SU-DHL-6 (cell line): Measurements from ENCODE around the gene CNTN4.

Experiments
- H2AFZ ChIP-seq: fragments of 200-600 bp; sonication (generic); 2 replicates; pipeline ENCODE4 v1.6.1; 2014; ENCODE audit warnings: low read depth, mild to moderate bottlenecking, moderate library complexity, mixed read lengths, antibody characterized with exemption, low read length; ENCODE audit not compliant: severe bottlenecking
- H3F3A ChIP-seq: fragments of 200-600 bp; shearing (Covaris generic); 2 replicates; pipeline ENCODE4 v1.6.0; 2016; ENCODE audit warnings: antibody characterized with exemption, mild to moderate bottlenecking; ENCODE audit not compliant: insufficient read depth
- H3K27ac ChIP-seq: fragments of 200-600 bp; sonication (generic); 2 replicates; pipeline ENCODE4 v1.5.1; 2016; ENCODE audit warnings: low read depth, mild to moderate bottlenecking, low read length, moderate library complexity, mixed read lengths
- H3K27me3 ChIP-seq: fragments of 200-600 bp; sonication (generic), shearing (Covaris generic); 2 replicates; pipeline ENCODE4 v1.6.0; 2014; ENCODE audit warnings: mild to moderate bottlenecking, low read length
- H3K36me3 ChIP-seq: fragments of 200-600 bp; sonication (generic); 2 replicates; pipeline ENCODE4 v1.6.1; 2014; ENCODE audit warnings: mild to moderate bottlenecking, low read length, mixed read lengths
- H3K4me2 ChIP-seq: fragments of 300-600, 200-600 bp; shearing (Covaris generic), sonication (generic); 2 replicates; pipeline ENCODE4 v1.6.0; 2014; ENCODE audit warnings: low read length, low read depth, mild to moderate bottlenecking; ENCODE audit not compliant: poor library complexity, severe bottlenecking
- H3K4me3 ChIP-seq: fragments of 200-600 bp; sonication (generic); 2 replicates; pipeline ENCODE4 v1.5.1; 2014; ENCODE audit warnings: antibody characterized with exemption, low read length, mild to moderate bottlenecking, mixed read lengths; ENCODE audit not compliant: insufficient read depth, poor library complexity, severe bottlenecking
- H3K79me2 ChIP-seq: fragments of 200-600 bp; sonication (generic); 2 replicates; pipeline ENCODE4 v1.6.1; 2014; ENCODE audit warnings: mild to moderate bottlenecking, low read length, moderate library complexity; ENCODE audit not compliant: insufficient read depth
- H3K9ac ChIP-seq: fragments of 200-600 bp; sonication (generic); 2 replicates; pipeline ENCODE4 v1.7.0; 2014; ENCODE audit warnings: mild to moderate bottlenecking, low read length
- H3K9me2 ChIP-seq: fragments of 200-600 bp; sonication (generic); replicated peaks from 2 replicates; pipeline ENCODE4 v1.6.1; 2014; ENCODE audit warnings: low read length; ENCODE audit not compliant: insufficient read depth
- H3K9me3 ChIP-seq: fragments of 200-600 bp; sonication (generic); 2 replicates; pipeline ENCODE4 v1.6.1; 2014; ENCODE audit warnings: low read length, mixed read lengths; ENCODE audit not compliant: insufficient read depth
- H4K20me1 ChIP-seq: fragments of 200-600 bp; sonication (generic); 2 replicates; pipeline ENCODE4 v1.6.1; 2014; ENCODE audit warnings: low read depth, mild to moderate bottlenecking, antibody characterized with exemption, low read length, moderate library complexity, mixed read lengths
- EZH2phosphoT487 ChIP-seq: fragments of 200-600 bp; sonication (generic), shearing (Covaris generic); conservative IDR thresholded peaks from 2 replicates; pipeline ENCODE4 v1.6.1; 2018; ENCODE audit warnings: mild to moderate bottlenecking, antibody characterized with exemption, low read length, moderate library complexity, mixed read lengths
- TF ChIP-seq, protein P1 (sequence below): fragments of 200-600 bp; sonication (generic); IDR thresholded peaks from one replicate; pipeline ENCODE4 v1.5.1; 2017; ENCODE audit warnings: antibody characterized with exemption, mild to moderate bottlenecking, low read length, moderate library complexity; ENCODE audit not compliant: insufficient read depth, poor library complexity, severe bottlenecking

Gene CNTN4

GRCh38 chr3:3066910-3067309, 968.2 kb downstream of the CNTN4 start:
- no peak overlapping the region for H3K4me2 ChIP-seq

DNA sequence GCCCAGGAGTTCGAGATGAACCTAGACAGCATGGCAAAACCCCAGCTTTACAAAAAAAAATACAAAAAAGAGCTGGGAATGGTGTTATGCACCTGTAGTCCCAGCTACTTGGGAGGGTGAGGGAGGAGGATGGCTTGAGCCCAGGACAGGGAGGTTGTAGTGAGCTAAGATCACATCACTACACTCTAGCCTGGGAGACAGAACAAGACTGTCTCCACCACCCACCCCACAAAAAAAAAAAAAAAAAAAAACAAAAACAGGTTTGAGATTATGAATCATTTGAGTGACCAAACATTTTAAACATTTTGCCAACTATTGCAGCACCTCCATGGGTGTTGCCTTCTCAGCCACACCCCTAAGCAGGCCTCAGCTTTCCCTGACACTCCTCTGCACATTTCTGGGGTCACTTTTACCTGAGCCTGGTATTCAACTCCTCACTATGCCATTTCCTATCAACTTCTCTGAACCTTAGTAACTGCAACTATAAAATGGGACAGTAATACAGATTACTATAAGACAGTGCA, 969.8 kb downstream of the CNTN4 start:
- H3K27ac ChIP-seq = no peak overlapping the region
- H4K20me1 ChIP-seq = no peaks in the 10 kb centered on the region
- no peaks in the 10 kb centered on the region for H3K9me3 ChIP-seq
- no peak overlapping the region for H2AFZ ChIP-seq
- no peak overlapping the region for H3K4me2 ChIP-seq
- H3K36me3 ChIP-seq = no peaks in the 10 kb centered on the region
- no peak overlapping the region for H3K4me3 ChIP-seq
- H3K79me2 ChIP-seq = no peaks in the 10 kb centered on the region
- no peaks in the 10 kb centered on the region for H3K27me3 ChIP-seq
- H3K9ac ChIP-seq = no peak overlapping the region
- H3F3A ChIP-seq = no peaks in the 10 kb centered on the region
- H3K9me2 ChIP-seq = no peaks in the 10 kb centered on the region
- no peak for TF ChIP-seq EZH2phosphoT487
- TF ChIP-seq, protein P1, sequence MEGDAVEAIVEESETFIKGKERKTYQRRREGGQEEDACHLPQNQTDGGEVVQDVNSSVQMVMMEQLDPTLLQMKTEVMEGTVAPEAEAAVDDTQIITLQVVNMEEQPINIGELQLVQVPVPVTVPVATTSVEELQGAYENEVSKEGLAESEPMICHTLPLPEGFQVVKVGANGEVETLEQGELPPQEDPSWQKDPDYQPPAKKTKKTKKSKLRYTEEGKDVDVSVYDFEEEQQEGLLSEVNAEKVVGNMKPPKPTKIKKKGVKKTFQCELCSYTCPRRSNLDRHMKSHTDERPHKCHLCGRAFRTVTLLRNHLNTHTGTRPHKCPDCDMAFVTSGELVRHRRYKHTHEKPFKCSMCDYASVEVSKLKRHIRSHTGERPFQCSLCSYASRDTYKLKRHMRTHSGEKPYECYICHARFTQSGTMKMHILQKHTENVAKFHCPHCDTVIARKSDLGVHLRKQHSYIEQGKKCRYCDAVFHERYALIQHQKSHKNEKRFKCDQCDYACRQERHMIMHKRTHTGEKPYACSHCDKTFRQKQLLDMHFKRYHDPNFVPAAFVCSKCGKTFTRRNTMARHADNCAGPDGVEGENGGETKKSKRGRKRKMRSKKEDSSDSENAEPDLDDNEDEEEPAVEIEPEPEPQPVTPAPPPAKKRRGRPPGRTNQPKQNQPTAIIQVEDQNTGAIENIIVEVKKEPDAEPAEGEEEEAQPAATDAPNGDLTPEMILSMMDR = no peak

More at GRCh38 chr3:3066910-3067309, 968.2 kb downstream of the CNTN4 start:
- no peaks in the 10 kb centered on the region for H4K20me1 ChIP-seq
- no peak for TF ChIP-seq EZH2phosphoT487
- TF ChIP-seq, protein P1 = no peak
- no peaks in the 10 kb centered on the region for H3K79me2 ChIP-seq
- no peaks in the 10 kb centered on the region for H3F3A ChIP-seq
- no peaks in the 10 kb centered on the region for H3K9me2 ChIP-seq
- H3K9me3 ChIP-seq = no peaks in the 10 kb centered on the region
- no peak overlapping the region for H3K4me3 ChIP-seq
- no peak overlapping the region for H3K27ac ChIP-seq
- no peaks in the 10 kb centered on the region for H3K36me3 ChIP-seq
- H3K27me3 ChIP-seq = no peaks in the 10 kb centered on the region
- H2AFZ ChIP-seq = no peak overlapping the region
- H3K9ac ChIP-seq = no peak overlapping the region

- H4K20me1 ChIP-seq = no peaks in the 10 kb centered on the region
- no peaks in the 10 kb centered on the region for H3K79me2 ChIP-seq
- TF ChIP-seq, protein P1 = no peak
- TF ChIP-seq EZH2phosphoT487 = no peak
- H3K36me3 ChIP-seq = no peaks in the 10 kb centered on the region
- H3F3A ChIP-seq = no peaks in the 10 kb centered on the region
- H3K4me2 ChIP-seq = no peak overlapping the region
- no peaks in the 10 kb centered on the region for H3K9me3 ChIP-seq
- no peaks in the 10 kb centered on the region for H3K9me2 ChIP-seq
- H3K27ac ChIP-seq = no peak overlapping the region
- H2AFZ ChIP-seq = no peak overlapping the region
- no peak overlapping the region for H3K4me3 ChIP-seq
- no peaks in the 10 kb centered on the region for H3K27me3 ChIP-seq
- H3K9ac ChIP-seq = no peak overlapping the region
Observed at GRCh38 chr3:3069723-3070122, 971.1 kb downstream of the CNTN4 start.
